ENCODE data around the gene MTHFSD. TPM values are rescaled to one million over a fixed set of nuclear protein-coding genes. Genes with fewer than 3 reads are reported as not detected.

The MTHFSD gene
- polyA plus RNA-seq, 1 of the 3 experiments (the other 2 are of a cell fraction): 15.6 TPM

DNA sequence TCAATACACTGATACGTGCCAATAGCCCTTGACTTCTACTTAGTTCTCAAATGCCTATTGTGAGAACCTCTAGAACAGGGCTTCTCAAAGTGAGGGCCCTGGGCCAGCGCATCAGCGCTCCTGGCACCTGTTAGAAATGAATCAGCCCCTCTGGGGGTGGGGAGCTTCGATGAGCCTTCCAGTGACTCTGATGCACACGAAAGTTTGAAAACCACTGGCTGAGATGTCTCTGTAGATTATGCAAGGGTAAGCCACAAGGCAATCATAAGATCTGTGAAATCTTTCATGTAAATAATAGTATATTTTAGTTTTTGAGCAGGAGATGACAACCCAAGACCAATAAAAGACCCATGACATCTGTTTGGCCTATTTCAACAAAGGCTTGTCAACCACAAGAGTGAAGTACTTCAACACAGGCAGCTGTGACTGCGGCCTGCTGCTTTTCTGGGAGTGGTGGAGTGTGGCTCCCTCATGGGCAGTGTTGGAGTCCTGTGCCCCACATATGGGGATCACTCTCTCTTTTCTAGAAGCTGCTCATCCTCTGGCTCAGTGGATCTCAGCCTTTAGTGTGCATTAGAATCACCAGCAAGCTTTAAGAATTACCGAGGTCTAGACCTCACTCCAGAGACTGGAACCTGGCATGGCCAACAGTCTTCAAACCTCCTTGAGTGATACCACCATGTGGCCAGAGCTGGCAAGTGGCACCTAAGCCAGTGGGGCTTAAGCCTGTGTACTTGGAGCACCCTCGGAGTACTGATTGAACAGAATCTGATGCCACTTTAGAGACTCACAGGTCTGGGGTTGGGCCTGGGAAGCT, 5.8 kb downstream of the MTHFSD start:
- no peaks in the 10 kb centered on the region for H4K20me1 ChIP-seq (ENCODE audit: insufficient read depth)
- peaks cover 9% of the 10 kb centered on the region for H3K79me2 ChIP-seq (ENCODE audit: insufficient read depth)
- no peak overlapping the region for H3K4me2 ChIP-seq
- WGBS (ENCODE audit: low lambda C conversion rate): 72% methylated on average over 6 of the region's 8 CpGs
- ChIA-PET POLR2A (no interaction called here), CTCF (interaction anchor here (0.6 to 1.5 kb wide), 2 partner anchors 15 to 32 kb away, joined by 3 read pairs; no protein-coding TSS in a partner anchor)
- TF ChIP-seq, protein P1, sequence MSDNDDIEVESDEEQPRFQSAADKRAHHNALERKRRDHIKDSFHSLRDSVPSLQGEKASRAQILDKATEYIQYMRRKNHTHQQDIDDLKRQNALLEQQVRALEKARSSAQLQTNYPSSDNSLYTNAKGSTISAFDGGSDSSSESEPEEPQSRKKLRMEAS (IDR thresholded peaks at IDR 0.05; ENCODE audit: low read depth): no peak
- no peak for TF ChIP-seq FOSL2 (IDR thresholded peaks at IDR 0.05; ENCODE audit: borderline replicate concordance, low read depth)
- H2AFZ ChIP-seq (ENCODE audit: low read depth): no peak overlapping the region
- peaks cover 0 to 3% of the 10 kb centered on the region in 2 experiments; a peak in 1 of 4 replicates for H3K4me1 ChIP-seq (ENCODE audit: control insufficient read depth in 1 of 2, insufficient read depth in 2 of 2, low read depth in 1 of 2, low read length in 1 of 2)
- H3K9me3 ChIP-seq: no peaks in the 10 kb centered on the region
- H3K27ac ChIP-seq (ENCODE audit: low read depth in 2 of 2, low read length in 1 of 2): no peak overlapping the region
- H3K9me2 ChIP-seq: no peaks in the 10 kb centered on the region
- no peaks in the 10 kb centered on the region for H3K27me3 ChIP-seq (ENCODE audit: insufficient read depth)
- H3K4me3 ChIP-seq (ENCODE audit: low read depth in 2 of 2, low read length in 1 of 2): no peak overlapping the region
- H3K36me3 ChIP-seq (replicated peaks in 1 of 2; ENCODE audit: control insufficient read depth in 1 of 2, insufficient read depth in 2 of 2, low read length in 1 of 2): peaks cover 16 to 56% of the 10 kb centered on the region in 2 experiments
- DNase-seq: no peak
- peaks cover 7% of the 10 kb centered on the region for H3F3A ChIP-seq (replicated peaks; ENCODE audit: insufficient read depth)
- H3K9ac ChIP-seq: no peak overlapping the region

DNA sequence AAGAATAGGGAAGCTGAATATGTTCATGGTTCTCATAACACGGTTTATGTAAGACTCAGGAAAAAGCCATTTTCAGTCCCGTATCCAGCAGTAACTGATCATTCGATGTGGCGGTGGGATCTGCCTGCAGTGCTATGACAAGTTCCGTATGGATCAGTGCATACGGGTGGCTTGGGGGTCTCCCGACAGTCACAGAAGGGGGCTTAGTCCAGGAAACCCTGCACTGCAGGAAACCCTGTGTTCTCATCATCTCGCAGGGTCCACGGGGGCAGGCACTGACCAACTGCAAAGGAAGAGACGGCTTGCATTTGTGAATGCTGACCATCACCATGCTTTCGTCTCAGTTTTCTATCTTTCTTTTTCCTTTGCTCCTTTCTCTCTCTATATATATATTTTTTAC, 7.7 kb downstream of the MTHFSD start:
- CTCF ChIA-PET: interaction anchor here (1.7 kb wide), 1 partner anchor 15 kb away, joined by 4 read pairs; no protein-coding TSS in a partner anchor
- H3K36me3 ChIP-seq (replicated peaks in 1 of 2; ENCODE audit: control insufficient read depth in 1 of 2, insufficient read depth in 2 of 2, low read length in 1 of 2): peaks cover 11 to 63% of the 10 kb centered on the region in 2 experiments

More for the DNA sequence above, 7.7 kb downstream of the MTHFSD start:
- no peaks in the 10 kb centered on the region for H3K79me2 ChIP-seq (ENCODE audit: insufficient read depth)
- H3K4me2 ChIP-seq: no peak overlapping the region
- POLR2A ChIA-PET: no interaction called here
- H4K20me1 ChIP-seq (ENCODE audit: insufficient read depth): no peaks in the 10 kb centered on the region
- DNase-seq: no peak
- H3K27me3 ChIP-seq (ENCODE audit: insufficient read depth): no peaks in the 10 kb centered on the region
- WGBS (ENCODE audit: low lambda C conversion rate): 93% methylated on average over 8 of the region's 11 CpGs
- no peaks in the 10 kb centered on the region for H3K9me3 ChIP-seq
- no peak overlapping the region for H3K27ac ChIP-seq (ENCODE audit: low read depth in 2 of 2, low read length in 1 of 2)
- peaks cover 4% of the 10 kb centered on the region for H3F3A ChIP-seq (replicated peaks; ENCODE audit: insufficient read depth)
- no peak overlapping the region for H3K4me3 ChIP-seq (ENCODE audit: low read depth in 2 of 2, low read length in 1 of 2)
- H3K9me2 ChIP-seq: no peaks in the 10 kb centered on the region
- no peak overlapping the region for H2AFZ ChIP-seq (ENCODE audit: low read depth)
- H3K9ac ChIP-seq: no peak overlapping the region
- no peak for TF ChIP-seq RXRA (IDR thresholded peaks at IDR 0.05; ENCODE audit: borderline replicate concordance, low read depth)
- TF ChIP-seq FOSL2 (IDR thresholded peaks at IDR 0.05; ENCODE audit: borderline replicate concordance, low read depth): no peak
- no peak for TF ChIP-seq TAF1 (IDR thresholded peaks at IDR 0.05; ENCODE audit: borderline replicate concordance, low read depth, low read length)
- no peak for TF ChIP-seq TEAD4 (IDR thresholded peaks at IDR 0.05; ENCODE audit: borderline replicate concordance, insufficient read depth)
- no peak for TF ChIP-seq MEF2A (IDR thresholded peaks at IDR 0.05; ENCODE audit: borderline replicate concordance, low read depth)
- no peak for TF ChIP-seq MXI1 (IDR thresholded peaks at IDR 0.05; ENCODE audit: low read depth, low read length)
- TF ChIP-seq, protein P1 (IDR thresholded peaks at IDR 0.05; ENCODE audit: low read depth): no peak
- TF ChIP-seq JUND (IDR thresholded peaks at IDR 0.05): no peak
- TF ChIP-seq EP300 (IDR thresholded peaks at IDR 0.05; ENCODE audit: borderline replicate concordance in 1 of 2, low read depth in 1 of 2, low read length in 1 of 2): no peak
- TF ChIP-seq YY1 (IDR thresholded peaks at IDR 0.05; ENCODE audit: low read depth): no peak
- TF ChIP-seq EZH2phosphoT487 (IDR thresholded peaks at IDR 0.05; ENCODE audit: borderline replicate concordance, low read depth): no peak
- TF ChIP-seq, protein P2, sequence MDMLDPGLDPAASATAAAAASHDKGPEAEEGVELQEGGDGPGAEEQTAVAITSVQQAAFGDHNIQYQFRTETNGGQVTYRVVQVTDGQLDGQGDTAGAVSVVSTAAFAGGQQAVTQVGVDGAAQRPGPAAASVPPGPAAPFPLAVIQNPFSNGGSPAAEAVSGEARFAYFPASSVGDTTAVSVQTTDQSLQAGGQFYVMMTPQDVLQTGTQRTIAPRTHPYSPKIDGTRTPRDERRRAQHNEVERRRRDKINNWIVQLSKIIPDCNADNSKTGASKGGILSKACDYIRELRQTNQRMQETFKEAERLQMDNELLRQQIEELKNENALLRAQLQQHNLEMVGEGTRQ (IDR thresholded peaks at IDR 0.05; ENCODE audit: borderline replicate concordance, low read depth, low read length): no peak
- TF ChIP-seq, protein P3, sequence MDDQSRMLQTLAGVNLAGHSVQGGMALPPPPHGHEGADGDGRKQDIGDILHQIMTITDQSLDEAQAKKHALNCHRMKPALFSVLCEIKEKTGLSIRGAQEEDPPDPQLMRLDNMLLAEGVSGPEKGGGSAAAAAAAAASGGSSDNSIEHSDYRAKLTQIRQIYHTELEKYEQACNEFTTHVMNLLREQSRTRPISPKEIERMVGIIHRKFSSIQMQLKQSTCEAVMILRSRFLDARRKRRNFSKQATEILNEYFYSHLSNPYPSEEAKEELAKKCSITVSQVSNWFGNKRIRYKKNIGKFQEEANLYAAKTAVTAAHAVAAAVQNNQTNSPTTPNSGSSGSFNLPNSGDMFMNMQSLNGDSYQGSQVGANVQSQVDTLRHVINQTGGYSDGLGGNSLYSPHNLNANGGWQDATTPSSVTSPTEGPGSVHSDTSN (IDR thresholded peaks at IDR 0.05): no peak
- no peaks in the 10 kb centered on the region for H3K4me1 ChIP-seq (ENCODE audit: control insufficient read depth in 1 of 2, insufficient read depth in 2 of 2, low read depth in 1 of 2, low read length in 1 of 2)
